ENCODE data around the gene ACSS1. TPM values are rescaled to one million over a fixed set of nuclear protein-coding genes. Genes with fewer than 3 reads are reported as not detected.

ACSS1 gene
- total RNA-seq, 1 donor from 2014 or later, result 32.0 TPM

DNA sequence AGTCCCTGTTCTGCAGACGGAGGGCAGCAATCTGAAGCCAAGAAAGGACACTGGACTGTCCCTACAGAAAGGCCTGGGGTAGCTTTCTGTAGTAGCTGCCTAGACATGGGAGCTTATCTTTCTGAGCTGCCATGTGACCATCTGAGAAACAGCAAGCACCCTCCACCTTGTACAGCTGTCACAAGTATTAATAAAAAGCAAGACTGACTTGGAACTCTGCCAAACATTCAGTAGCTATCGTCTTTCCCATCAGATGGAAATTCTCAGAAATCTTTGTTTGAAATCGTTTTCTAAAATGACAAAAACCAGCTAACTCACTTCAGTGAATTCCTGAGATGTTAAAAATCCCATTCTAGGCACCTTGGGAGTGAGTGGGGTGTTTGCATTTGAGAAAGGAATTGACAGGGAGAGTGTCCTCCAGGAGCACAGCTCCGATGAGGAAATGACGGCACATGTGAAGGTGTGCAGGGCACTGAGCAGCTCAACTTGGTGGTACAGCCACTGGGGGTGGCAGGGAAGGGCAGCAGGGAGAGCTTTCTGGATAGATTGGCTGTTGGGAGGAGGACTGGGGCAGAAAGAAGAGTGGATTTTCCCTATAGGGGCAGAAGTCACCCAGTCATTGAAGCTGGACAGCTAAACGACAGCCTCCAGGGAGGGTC lies 24.5 kb downstream of the ACSS1 start:
- intact Hi-C loops (cut with micrococcal nuclease), result no loop called here

DNA sequence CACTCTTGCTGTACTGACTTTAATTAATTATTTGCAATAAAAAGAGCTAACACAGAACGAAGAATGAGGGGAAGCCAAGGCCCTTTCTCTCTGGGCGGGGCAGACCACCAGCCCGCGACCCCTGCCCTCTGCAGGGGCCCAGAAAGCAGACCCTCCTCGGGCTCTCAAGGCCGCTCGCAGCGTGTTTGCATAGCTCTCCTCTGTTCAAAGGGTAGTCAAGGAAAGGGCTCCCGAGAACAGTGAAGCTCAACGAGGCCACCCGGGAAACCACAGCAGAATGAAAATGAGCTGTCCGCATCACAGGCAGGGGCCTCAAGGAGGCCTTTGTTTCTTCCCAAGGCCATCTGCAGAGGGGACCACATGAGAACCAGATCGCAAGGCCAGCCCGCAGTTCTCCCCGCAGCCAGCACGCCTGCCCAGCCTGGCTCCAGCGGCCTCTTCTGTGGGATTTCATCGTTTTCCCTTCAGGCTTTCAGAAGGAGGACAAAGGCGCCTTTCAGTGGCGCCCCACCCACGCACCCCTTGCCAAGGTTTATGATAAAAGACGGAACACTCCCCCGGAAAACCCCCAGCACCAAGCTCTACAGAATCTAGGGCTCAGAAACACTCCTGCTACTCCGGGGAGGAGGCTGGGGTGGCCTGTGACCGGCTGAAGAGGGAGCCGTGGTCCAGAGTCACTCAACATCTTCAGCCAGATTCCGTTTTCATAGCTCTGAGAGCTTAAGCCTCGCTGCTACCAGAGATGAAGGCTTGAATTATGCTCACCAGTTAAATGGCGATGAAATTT lies 25.3 kb downstream of the ACSS1 start:
- intact Hi-C loops (cut with micrococcal nuclease), result no loop called here

DNA sequence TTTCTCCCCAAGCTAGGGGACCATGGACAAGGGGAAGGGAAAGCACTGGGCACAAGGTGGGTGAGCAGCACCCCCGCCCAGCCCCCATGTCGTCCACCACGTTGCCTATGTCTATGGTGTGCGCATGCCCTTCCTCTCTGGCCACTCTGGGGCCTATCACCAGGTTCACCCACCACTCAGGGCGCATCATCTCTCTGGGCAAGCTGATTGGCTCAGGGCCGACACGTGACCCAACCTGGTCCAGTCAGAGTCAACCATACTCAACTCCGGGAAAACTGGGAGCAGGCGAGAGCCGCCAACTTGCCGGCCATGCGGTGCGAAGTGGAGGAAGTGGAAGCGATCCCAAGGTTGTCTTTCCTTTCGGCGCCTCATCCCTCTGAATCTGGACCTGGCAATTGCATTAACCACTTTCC lies 25.9 kb downstream of the ACSS1 start:
- intact Hi-C loops (cut with micrococcal nuclease), result no loop called here

DNA sequence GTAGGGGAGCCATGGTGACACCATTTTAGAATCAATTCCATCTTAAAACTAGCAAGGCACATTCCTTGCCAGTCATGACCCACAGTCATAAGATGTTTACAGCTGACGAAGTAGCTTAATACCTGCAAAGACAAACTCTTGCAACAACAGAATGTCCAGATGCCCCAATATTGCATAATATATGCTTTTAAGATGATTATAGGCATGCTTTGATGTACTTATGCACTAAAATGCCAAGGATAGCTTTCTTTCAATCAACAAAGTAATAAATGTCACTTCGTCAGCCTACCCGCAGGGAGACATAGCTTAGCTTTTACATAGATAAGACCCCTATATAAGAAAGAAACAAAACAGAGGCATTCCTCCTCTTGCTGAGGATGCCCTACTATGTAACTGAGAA lies 26.7 kb downstream of the ACSS1 start:
- intact Hi-C loops (cut with micrococcal nuclease), result no loop called here

DNA sequence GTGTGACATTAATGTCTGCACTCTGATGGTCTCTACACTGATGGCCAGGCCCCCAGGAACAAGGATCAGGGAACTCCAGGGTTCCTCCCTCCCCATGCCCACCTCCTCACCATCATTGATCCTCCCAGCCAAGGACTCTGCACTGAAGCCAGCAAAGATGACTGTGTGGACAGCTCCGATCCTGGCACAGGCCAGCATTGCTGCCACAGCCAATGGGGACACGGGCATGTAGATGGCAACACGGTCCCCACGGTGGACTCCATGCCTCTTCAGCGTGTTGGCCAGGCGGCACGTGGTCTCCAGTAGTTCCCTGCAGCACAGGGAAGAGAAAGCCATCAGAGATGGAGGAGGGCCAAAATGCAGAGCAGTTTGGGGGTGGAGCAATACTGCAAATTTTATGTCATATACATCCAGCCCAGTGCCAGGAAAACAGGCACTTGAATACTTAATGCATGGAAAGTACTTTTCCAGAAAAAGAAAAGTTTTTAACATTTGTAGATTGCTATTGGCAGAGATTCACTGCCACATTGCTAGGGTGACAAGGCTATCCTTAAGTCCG lies 27.2 kb downstream of the ACSS1 start:
- intact Hi-C loops (cut with micrococcal nuclease), result no loop called here

DNA sequence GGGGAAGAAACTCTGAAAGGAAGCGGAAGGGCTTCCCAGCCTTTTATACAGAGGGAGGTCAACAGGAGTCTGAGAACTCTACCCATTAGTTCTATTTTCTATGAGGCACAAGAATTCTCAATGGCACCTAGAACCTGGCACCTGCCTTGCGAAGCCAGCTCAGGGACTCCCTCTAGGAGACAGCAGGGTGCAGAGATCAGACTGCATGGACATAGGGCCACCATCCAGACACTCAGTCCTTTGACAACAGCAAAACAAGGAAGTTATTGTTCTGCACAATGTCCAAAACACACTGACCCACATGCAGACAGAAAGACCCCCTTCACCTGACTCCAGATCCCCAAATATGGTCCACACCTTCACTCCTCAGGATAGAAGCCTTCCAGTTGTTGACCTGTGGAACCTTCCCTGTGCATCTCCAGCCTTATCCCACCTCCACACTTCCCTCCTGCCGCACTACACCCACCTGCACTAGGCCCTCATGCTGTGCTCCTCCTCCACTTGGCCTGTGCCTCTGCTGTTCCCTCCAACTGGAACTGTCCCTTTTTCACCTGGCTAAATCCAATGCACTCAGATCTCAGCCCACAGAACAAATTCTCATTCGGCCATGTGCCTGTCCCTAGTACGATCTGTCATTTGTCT lies 27.8 kb downstream of the ACSS1 start:
- intact Hi-C loops (cut with micrococcal nuclease), result no loop called here

DNA sequence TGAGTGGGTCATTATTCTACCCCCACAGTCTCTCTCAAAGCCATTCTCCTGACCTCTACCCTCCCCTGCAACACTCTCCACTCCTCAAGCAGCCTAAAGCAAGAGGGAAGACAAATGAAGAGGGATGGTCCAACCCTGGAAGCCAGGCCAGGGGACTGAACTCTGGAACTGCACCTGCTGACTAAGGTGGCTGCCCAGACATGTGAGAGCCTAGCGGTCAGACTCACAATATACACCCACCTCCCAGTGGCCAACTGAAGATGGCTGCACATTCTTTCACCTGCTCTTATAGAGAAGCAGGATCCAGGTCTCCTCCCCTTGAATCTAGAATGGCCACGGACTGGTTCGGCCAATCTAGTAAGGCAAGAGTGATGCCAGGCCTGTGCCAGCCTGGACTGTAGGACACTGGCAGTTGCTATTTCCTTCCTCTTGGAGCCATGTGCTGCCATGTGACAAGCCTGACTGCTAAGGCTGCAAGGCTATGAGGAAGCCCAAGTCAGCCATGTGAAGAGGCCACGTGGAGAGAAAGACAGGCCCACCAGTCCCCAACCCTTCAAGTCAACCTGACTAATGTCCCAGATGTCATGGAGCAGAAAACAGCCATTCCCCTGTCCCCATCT lies 31.8 kb downstream of the ACSS1 start:
- intact Hi-C loops (cut with micrococcal nuclease), result no loop called here

DNA sequence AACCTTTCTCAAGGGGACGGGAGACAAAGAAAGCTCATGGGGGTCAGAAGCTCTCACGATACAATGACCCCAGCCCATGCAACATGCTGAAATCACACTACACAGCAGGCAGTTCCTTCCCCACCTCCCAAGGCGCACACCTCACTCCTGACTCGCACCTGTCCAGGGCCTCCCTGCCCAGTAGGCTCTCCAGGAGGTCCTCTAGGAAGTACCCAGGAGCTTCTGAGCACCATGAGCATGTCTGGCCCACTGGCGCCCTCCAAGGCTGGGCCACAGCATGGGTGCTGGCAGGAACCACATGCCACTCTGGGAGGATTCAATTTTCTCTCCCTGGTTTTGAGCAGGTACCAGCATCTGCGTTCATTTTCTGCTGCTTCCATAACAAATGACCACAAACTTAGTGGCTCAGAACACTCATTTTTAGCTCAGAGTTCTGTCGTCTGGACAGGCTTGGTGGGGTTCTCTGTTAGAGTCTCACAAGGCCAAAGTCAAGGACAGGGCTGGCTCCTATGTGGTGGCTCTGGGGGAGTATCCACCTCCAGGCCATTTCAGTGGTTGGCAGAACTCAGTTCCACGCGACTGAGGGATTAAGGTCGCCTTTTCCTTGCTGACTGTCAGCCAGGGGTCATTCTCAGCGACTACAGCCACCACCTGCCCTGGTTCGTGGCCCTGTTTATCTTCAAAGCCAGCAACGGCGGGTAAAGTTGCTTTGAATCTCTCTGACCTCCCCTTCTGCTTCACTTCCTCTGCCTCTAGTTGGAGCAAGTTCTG lies 32.7 kb downstream of the ACSS1 start:
- intact Hi-C loops (cut with micrococcal nuclease), result no loop called here

DNA sequence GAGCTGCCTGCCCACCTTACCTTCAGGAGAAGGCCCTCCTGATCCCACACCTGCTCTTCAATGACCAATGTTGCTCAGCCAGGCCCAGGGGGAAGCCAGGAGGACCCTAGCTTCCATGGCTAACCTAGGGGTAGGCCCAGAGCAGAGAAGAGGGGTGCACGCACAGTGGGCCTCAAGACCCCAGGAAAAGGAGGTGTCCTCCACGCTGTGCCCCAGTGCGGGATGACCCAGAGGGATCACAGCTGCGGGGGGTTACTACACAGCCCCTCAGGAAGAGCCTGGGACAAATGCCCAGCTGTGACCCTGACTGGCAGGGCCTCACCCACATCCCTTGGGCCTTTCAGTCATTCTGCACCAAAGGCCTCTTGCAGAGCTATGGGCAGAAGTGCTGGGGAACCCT lies 33.8 kb downstream of the ACSS1 start:
- intact Hi-C loops (cut with micrococcal nuclease), result no loop called here

DNA sequence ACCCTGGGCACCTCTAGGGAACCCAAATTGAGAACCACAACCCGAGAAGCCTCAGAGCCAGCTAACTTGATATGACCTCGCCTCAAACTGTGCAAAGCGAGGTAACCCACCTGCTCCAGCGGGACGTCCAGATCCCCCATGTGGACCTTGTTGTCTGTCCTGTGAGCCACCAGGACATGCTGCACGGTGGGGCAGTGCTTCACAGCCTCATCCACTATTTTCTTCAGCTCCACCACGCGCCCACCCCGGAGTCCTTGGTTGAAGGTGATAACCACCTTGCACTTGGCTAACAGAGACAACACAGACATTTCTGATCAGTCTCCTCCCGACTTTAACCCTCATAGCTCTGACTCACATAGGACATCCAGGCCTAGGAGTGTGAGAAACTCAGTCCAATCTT lies 34.6 kb downstream of the ACSS1 start:
- intact Hi-C loops (cut with micrococcal nuclease), result no loop called here

DNA sequence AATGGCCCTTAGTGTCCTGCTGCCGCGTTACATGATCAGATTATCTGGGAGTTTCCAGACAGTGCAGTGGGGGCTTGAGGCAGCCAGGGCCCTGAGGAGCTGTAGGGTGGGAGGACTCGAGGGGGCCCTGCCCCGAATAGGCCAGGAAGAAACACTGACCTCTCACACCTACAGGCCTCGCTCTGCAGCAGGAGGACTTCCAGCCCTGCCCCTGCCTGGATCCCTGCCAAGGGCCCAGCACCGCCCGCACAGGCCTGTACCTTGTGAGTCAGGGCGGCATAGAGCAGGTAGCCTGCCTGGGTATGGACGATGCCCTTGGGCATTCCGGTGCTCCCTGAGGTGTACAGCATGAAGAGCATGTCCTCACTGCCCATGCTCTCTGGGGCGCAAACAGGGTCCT lies 35.3 kb downstream of the ACSS1 start:
- intact Hi-C loops (cut with micrococcal nuclease), result no loop called here

DNA sequence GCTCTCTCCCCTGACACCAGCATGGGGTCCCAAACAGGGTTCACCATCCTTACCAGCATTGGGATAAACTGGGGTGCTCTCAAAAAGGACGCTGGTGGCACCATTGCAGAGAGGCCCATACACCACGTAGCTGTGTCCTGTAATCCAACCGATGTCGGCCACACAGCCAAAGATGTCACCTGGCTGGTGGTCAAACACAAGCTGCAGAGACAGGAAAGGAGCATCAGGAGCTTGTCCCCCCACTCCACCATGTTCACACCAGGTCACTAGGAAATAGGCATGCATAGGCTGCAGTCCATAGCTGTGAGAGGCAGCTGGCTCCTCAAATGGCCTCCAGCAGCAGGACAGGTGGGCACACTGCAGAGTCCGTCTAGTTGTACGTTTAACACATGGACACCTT lies 36.6 kb downstream of the ACSS1 start:
- intact Hi-C loops (cut with micrococcal nuclease), result no loop called here

DNA sequence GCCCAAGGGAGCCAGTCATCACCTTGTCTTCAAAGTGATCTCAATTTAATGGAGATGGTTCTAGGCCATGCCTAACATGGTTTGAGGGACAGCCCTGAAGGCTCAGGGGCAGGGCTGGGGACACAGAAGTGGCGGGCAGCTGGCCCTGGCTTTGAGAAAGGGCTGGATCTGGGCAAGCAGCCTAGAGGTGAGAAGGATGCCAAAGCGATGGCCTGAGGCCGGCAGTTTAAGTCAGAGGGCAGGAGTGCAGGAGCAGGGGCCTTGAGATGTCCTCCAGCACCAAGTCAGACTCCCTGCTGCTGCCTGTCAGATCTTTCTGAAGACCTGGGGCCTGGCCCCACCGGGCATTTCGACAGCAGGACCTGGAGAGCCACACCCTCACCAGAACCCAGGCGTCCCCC lies 37.0 kb downstream of the ACSS1 start:
- intact Hi-C loops (cut with micrococcal nuclease), result no loop called here

DNA sequence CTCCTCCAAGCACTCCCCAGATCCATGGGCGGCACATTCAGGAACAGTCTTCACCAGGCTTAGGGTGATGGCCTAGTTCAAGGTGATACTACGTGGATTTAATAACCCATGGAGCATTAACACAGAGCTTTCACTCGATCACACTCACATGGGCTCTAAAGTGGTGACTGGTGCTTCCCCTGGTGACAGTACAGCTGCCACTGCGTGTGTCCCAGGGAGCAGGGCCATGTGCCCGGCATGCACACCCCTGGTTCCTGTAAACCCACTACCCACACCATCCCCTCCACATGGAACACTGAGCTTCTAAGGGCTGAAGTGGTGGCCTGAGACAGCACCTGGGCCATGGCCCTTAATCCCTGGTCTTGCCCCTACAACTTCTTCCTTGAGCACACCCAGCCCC lies 37.6 kb downstream of the ACSS1 start:
- intact Hi-C loops (cut with micrococcal nuclease), result no loop called here

DNA sequence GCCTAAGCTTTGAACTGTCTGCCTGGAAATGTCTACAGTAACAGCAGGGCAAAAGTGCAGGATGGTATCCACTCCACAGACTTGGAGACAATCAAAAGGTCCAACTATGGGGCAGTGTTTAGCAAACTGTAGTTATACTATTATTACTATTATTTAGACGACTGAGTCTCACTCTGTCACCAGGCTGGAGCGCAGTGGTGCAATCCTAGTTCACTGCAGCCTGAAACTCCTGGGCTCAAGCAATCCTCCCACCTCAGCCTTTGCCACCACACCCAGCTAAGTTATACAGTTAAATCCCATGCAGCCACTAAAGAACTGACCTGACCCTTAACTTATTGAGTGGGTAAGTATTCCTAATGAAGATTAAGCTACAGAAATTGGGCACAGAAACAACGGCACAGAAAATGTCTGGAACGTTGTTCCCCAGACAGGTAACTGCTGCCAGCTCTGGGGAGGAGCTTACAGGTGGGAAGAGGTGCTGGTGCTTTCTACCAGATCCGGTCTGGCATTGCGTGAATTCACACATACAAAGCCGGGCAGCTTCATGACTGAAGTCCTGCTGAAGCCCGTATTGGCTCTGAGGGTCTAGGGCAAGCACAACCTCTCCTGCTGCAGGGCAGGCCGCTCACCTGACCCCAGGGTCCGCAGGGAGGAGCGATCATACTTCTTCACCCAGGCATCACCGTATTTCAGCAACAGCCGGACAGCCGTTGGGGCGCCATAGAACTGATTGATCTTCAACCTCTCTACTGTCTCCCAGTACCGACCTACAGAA lies 38.4 kb downstream of the ACSS1 start:
- intact Hi-C loops (cut with micrococcal nuclease), result no loop called here

DNA sequence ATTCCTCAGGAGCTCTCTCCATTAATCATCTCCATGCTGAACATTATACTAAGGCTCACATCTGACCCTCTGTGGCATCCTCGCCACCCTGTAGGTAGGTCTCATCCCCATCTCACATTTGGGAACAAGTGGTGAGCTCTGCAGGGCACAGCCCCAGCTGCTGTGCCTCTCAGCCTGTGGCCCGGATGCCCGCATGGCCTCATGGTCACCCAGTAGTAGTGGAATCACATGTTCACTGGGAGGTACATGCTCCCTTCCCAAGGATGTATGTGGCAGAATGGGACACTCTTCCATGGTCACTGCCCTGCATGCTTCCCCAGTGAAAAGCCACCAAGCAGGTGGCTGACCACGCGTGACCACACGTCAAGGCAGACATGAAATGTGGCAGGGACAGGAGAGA lies 39.1 kb downstream of the ACSS1 start:
- intact Hi-C loops (cut with micrococcal nuclease), result no loop called here

DNA sequence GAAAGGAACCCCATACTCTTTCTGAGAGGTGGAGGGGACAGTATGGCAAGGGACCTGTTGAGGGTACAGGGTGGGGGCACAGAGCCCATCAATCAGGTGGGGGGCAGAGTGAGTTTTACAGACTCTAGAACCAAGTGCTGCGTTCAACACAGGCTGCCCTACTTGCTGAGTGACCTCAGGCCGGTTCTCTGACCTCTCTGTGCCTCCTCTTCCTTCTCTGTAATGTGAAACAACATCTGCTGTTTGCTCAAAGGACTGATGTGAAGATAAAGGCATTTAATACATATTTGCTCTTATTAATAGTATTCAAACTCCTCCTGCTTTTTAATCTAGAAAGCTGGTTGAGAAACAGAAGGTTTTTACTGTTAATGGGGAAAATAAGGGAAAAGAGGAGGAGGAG lies 39.5 kb downstream of the ACSS1 start:
- intact Hi-C loops (cut with micrococcal nuclease), result no loop called here

DNA sequence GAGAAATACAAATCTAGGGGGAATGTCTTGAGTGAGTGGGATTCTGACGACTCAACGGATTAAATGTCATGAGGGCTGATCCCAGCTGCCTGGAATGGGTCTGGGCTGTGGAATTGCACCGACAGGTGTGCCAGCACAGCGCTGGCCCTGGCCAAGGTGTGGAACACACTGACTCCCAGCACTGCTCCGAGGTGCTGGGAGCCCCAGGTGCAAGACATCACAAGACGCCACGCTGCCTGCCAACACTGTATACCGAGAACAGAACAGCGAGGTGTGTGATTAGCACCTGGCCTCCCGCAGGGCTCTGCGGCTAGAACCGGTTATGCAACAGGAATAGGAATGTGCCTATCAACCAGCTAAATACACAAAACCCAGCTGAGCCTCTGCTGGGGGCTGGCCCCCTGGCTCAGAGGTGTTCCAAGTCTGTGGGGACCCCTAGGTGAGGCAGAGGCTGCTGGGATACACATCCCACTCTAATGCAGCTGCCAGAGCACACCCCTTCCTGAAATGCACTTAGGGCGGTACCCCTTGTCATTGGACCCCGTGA lies 40.6 kb downstream of the ACSS1 start:
- intact Hi-C loops (cut with micrococcal nuclease), result no loop called here

DNA sequence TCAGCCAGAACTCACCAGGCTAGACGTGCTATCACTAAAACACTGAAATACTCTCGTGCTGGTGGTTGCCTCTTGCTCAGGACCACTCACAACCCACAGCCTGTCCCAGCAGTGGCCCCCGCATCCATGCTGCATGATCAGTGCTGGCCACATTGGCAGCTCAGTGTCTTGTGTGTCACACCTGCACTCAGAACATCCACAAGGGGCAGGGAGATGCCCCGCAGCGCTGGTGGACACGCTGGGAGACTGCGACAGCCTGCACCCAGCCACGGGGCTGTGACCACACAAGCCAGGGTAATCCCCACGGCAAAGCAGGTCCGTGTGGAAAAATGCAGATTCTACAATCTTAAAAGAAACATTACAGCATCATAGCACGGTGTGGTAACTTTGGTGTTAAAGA lies 41.5 kb downstream of the ACSS1 start:
- intact Hi-C loops (cut with micrococcal nuclease), result no loop called here

DNA sequence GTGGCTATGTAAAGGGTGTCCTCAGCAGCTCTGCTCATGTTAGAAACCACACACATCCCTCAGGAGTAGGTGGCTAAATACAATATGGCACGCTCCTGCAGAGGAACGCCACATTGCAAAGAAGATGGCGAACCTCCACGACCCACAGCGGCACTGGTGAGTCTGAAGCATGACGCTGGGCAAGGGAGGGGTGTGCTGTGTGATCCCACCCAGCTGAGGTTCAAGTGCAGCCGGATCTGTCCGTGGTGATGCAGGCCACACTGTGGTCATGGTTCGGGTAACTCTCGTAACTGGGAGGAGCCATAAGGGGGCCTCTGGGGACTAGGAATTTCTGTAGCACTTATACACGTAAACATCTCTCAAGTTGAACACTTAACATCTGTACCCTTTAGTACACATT lies 42.0 kb downstream of the ACSS1 start:
- intact Hi-C loops (cut with micrococcal nuclease), result no loop called here

Measured in T-helper 2 cell treated with Interferon-gamma antibody and Interleukin-4, amounts not matched to agents 100 ng/mL and 5 ng/mL, for 36 hours (primary cell).